ENCODE data around the gene CALR. TPM values are rescaled to one million over a fixed set of nuclear protein-coding genes. Genes with fewer than 3 reads are reported as not detected.
"Not testable (repeated sequence)": the region's sequence is repeated elsewhere in the genome, so short reads cannot be mapped to it uniquely, and the experiment has no call there.

The CALR gene
- total RNA-seq, 1 donor from 2014 or later: 913 TPM

GRCh38 chr19:12915860-12916259, 22.5 kb upstream of the CALR start:
- H3K27me3 Mint-ChIP-seq (ENCODE audit: insufficient read depth); H3K27ac Mint-ChIP-seq; DNase-seq (ENCODE audit: low spot score); H3K36me3 Mint-ChIP-seq (ENCODE audit: low read depth); H3K4me3 Mint-ChIP-seq; H3K9me3 Mint-ChIP-seq: not testable (repeated sequence)
- intact Hi-C loops (cut with micrococcal nuclease): loop anchor here (1.0 kb wide), 1 partner anchor 25 kb away; the partner anchor contains the start of gene GCDH
- H3K4me1 Mint-ChIP-seq (ENCODE audit: low read depth): peaks cover 33% of the 10 kb centered on the region

GRCh38 chr19:12918253-12918652, 20.2 kb upstream of the CALR start:
- DNase-seq (ENCODE audit: low spot score): no peak
- intact Hi-C loops (cut with micrococcal nuclease): no loop called here
- Mint-ChIP-seq H3K36me3 (ENCODE audit: low read depth) (peaks cover 15% of the 10 kb centered on the region), H3K27me3 (ENCODE audit: insufficient read depth) (no peaks in the 10 kb centered on the region), H3K4me3 (peak overlapping the region; percentile 75), H3K27ac (peak overlapping the region; percentile 85), H3K4me1 (ENCODE audit: low read depth) (peaks cover 31% of the 10 kb centered on the region), H3K9me3 (no peaks in the 10 kb centered on the region)

GRCh38 chr19:12921047-12921446, 17.4 kb upstream of the CALR start:
- peaks cover 14% of the 10 kb centered on the region for H3K4me1 Mint-ChIP-seq (ENCODE audit: low read depth)
- DNase-seq (ENCODE audit: low spot score): no peak
- H3K36me3 Mint-ChIP-seq (ENCODE audit: low read depth): peaks cover 29% of the 10 kb centered on the region
- H3K9me3 Mint-ChIP-seq: no peaks in the 10 kb centered on the region
- H3K27me3 Mint-ChIP-seq (ENCODE audit: insufficient read depth): no peaks in the 10 kb centered on the region
- no peak overlapping the region for H3K4me3 Mint-ChIP-seq
- intact Hi-C loops (cut with micrococcal nuclease): no loop called here
- H3K27ac Mint-ChIP-seq: peak overlapping the region; percentile 52

- no peak overlapping the region for H3K27ac Mint-ChIP-seq
- intact Hi-C loops (cut with micrococcal nuclease): no loop called here
- peaks cover 14% of the 10 kb centered on the region for H3K4me1 Mint-ChIP-seq (ENCODE audit: low read depth)
- no peak for DNase-seq (ENCODE audit: low spot score)
- H3K9me3 Mint-ChIP-seq: no peaks in the 10 kb centered on the region
- H3K36me3 Mint-ChIP-seq (ENCODE audit: low read depth): peaks cover 37% of the 10 kb centered on the region
- H3K27me3 Mint-ChIP-seq (ENCODE audit: insufficient read depth): no peaks in the 10 kb centered on the region
- no peak overlapping the region for H3K4me3 Mint-ChIP-seq
Measured at GRCh38 chr19:12922959-12923358, 15.4 kb upstream of the CALR start.

GRCh38 chr19:12924621-12925310, 13.6 kb upstream of the CALR start:
- no peak for DNase-seq (ENCODE audit: low spot score)
- Mint-ChIP-seq H3K4me1 (ENCODE audit: low read depth) (peaks cover 5% of the 10 kb centered on the region), H3K4me3 (no peak overlapping the region), H3K36me3 (ENCODE audit: low read depth) (peaks cover 49% of the 10 kb centered on the region), H3K9me3 (no peaks in the 10 kb centered on the region), H3K27ac (no peak overlapping the region), H3K27me3 (ENCODE audit: insufficient read depth) (no peaks in the 10 kb centered on the region)
- intact Hi-C loops (cut with micrococcal nuclease): no loop called here

GRCh38 chr19:12930002-12930645, 8.3 kb upstream of the CALR start:
- Mint-ChIP-seq H3K9me3 (no peaks in the 10 kb centered on the region), H3K4me1 (ENCODE audit: low read depth) (peaks cover 23% of the 10 kb centered on the region), H3K36me3 (ENCODE audit: low read depth) (peaks cover 40% of the 10 kb centered on the region), H3K27ac (no peak overlapping the region), H3K27me3 (ENCODE audit: insufficient read depth) (no peaks in the 10 kb centered on the region), H3K4me3 (no peak overlapping the region)
- intact Hi-C loops (cut with micrococcal nuclease): no loop called here
- DNase-seq (ENCODE audit: low spot score): no peak

- peaks cover 30% of the 10 kb centered on the region for H3K36me3 Mint-ChIP-seq (ENCODE audit: low read depth)
- peak overlapping the region; percentile 94 for H3K27ac Mint-ChIP-seq
- no peaks in the 10 kb centered on the region for H3K9me3 Mint-ChIP-seq
- peaks cover 35% of the 10 kb centered on the region for H3K4me1 Mint-ChIP-seq (ENCODE audit: low read depth)
- DNase-seq (ENCODE audit: low spot score): no peak
- H3K27me3 Mint-ChIP-seq (ENCODE audit: insufficient read depth): no peaks in the 10 kb centered on the region
- H3K4me3 Mint-ChIP-seq: peak overlapping the region; percentile 98
- intact Hi-C loops (cut with micrococcal nuclease): loop anchor here (1.0 kb wide), 4 partner anchors 13 to 198 kb away; partner anchors contain the start of genes RAD23A, SYCE2 and TRIR
Measured at GRCh38 chr19:12932392-12933286, 5.8 kb upstream of the CALR start.

- peaks cover 29% of the 10 kb centered on the region for H3K36me3 Mint-ChIP-seq (ENCODE audit: low read depth)
- H3K4me3 Mint-ChIP-seq: peak within 1 kb of the TSS; percentile 98
Measured at GRCh38 chr19:12933287-12934072, 4.9 kb upstream of the CALR start, which contains the start of gene FARSA. TSS of gene FARSA (minus strand) at chr19:12933711. CDS start at chr19:12933696, 15 bp downstream.

GRCh38 chr19:12935071-12935470, 3.3 kb upstream of the CALR start:
- no peak for DNase-seq (ENCODE audit: low spot score)
- intact Hi-C loops (cut with micrococcal nuclease): no loop called here
- no peaks in the 10 kb centered on the region for H3K27me3 Mint-ChIP-seq (ENCODE audit: insufficient read depth)
- no peaks in the 10 kb centered on the region for H3K9me3 Mint-ChIP-seq
- peaks cover 35% of the 10 kb centered on the region for H3K36me3 Mint-ChIP-seq (ENCODE audit: low read depth)
- H3K27ac Mint-ChIP-seq: no peak overlapping the region
- H3K4me1 Mint-ChIP-seq (ENCODE audit: low read depth): peaks cover 52% of the 10 kb centered on the region
- peak overlapping the region; percentile 19 for H3K4me3 Mint-ChIP-seq

More at GRCh38 chr19:12933287-12934072, 4.9 kb upstream of the CALR start, which contains the start of gene FARSA:
- Mint-ChIP-seq H3K27ac (peak within 1 kb of the TSS; percentile 94), H3K4me1 (ENCODE audit: low read depth) (peaks cover 39% of the 10 kb centered on the region), H3K27me3 (ENCODE audit: insufficient read depth) (no peaks in the 10 kb centered on the region), H3K9me3 (no peaks in the 10 kb centered on the region)
- DNase-seq (ENCODE audit: low spot score): peak; percentile 82
- intact Hi-C loops (cut with micrococcal nuclease): loop anchor here (1.0 kb wide), 4 partner anchors 12 to 199 kb away; partner anchors contain the start of genes RAD23A, SYCE2 and TRIR

- no peaks in the 10 kb centered on the region for H3K27me3 Mint-ChIP-seq (ENCODE audit: insufficient read depth)
- no peaks in the 10 kb centered on the region for H3K9me3 Mint-ChIP-seq
- DNase-seq (ENCODE audit: low spot score): no peak
- H3K4me3 Mint-ChIP-seq: peak overlapping the region; percentile 5
- peaks cover 41% of the 10 kb centered on the region for H3K36me3 Mint-ChIP-seq (ENCODE audit: low read depth)
- H3K4me1 Mint-ChIP-seq (ENCODE audit: low read depth): peaks cover 63% of the 10 kb centered on the region
- intact Hi-C loops (cut with micrococcal nuclease): no loop called here
- no peak overlapping the region for H3K27ac Mint-ChIP-seq
Measured at GRCh38 chr19:12936582-12936981, 1.8 kb upstream of the CALR start.

- Mint-ChIP-seq H3K9me3 (no peaks in the 10 kb centered on the region), H3K27ac (peak overlapping the region; percentile 94), H3K27me3 (ENCODE audit: insufficient read depth) (no peaks in the 10 kb centered on the region), H3K4me1 (ENCODE audit: low read depth) (peaks cover 56% of the 10 kb centered on the region), H3K36me3 (ENCODE audit: low read depth) (peaks cover 42% of the 10 kb centered on the region), H3K4me3 (peak overlapping the region; percentile 100)
- intact Hi-C loops (cut with micrococcal nuclease): no loop called here
- no peak for DNase-seq (ENCODE audit: low spot score)
Measured at GRCh38 chr19:12937093-12937926, 1.1 kb upstream of the CALR start.
